ENCODE measurements around the gene DNAAF5.

GRCh38 chr7:834277-834676 is 107.8 kb downstream of the DNAAF5 start:
- no peak for TF ChIP-seq POLR2A (IDR thresholded peaks at IDR 0.05; ENCODE audit: low read length)
- TF ChIP-seq GATA1 (IDR thresholded peaks at IDR 0.05; ENCODE audit: low read depth, low read length), result no peak
